Chondrocyte (in vitro differentiated cells): ENCODE data around the gene PRAF2. TPM values are rescaled to one million over a fixed set of nuclear protein-coding genes. Genes with fewer than 3 reads are reported as not detected.

ENCODE experiments used
- DNase-seq: peaks from one replicate; pipeline ENCODE4 v3.0.0; 2021; ENCODE audit warnings: mixed read lengths, low spot score
- H3K27ac Mint-ChIP-seq: one replicate; pipeline ENCODE4 v1.8.0; 2021; ENCODE audit warnings: mild to moderate bottlenecking, moderate library complexity, mixed read lengths; ENCODE audit not compliant: unreplicated experiment
- H3K27me3 Mint-ChIP-seq: 2 replicates; pipeline ENCODE4 v1.8.0; 2021; ENCODE audit warnings: low read depth, mixed read lengths
- H3K36me3 Mint-ChIP-seq: 2 replicates; pipeline ENCODE4 v1.8.0; 2021; ENCODE audit warnings: low read depth, mixed read lengths
- H3K4me1 Mint-ChIP-seq: 2 replicates; pipeline ENCODE4 v1.8.0; 2021; ENCODE audit warnings: low read depth, mild to moderate bottlenecking, mixed read lengths
- H3K4me3 Mint-ChIP-seq: one replicate; pipeline ENCODE4 v1.8.0; 2021; ENCODE audit warnings: mild to moderate bottlenecking, moderate library complexity, mixed read lengths; ENCODE audit not compliant: unreplicated experiment
- H3K9me3 Mint-ChIP-seq: 2 replicates; pipeline ENCODE4 v1.8.0; 2021; ENCODE audit warnings: low read depth, mixed read lengths
- CTCF ChIP-seq: fragments of 200-600 bp; sonication (generic); IDR thresholded peaks from 2 replicates; pipeline ENCODE4 v1.5.0; 2021; ENCODE audit warnings: antibody characterized with exemption, mild to moderate bottlenecking, moderate library complexity
- total RNA-seq: library from RNA; stranded (reverse); gene quantifications from 3 replicates; pipeline ENCODE4 v1.2.1, GENCODE V29; 2021

Gene PRAF2
- total RNA-seq, 1 donor from 2014 or later, result 51.9 TPM

DNA sequence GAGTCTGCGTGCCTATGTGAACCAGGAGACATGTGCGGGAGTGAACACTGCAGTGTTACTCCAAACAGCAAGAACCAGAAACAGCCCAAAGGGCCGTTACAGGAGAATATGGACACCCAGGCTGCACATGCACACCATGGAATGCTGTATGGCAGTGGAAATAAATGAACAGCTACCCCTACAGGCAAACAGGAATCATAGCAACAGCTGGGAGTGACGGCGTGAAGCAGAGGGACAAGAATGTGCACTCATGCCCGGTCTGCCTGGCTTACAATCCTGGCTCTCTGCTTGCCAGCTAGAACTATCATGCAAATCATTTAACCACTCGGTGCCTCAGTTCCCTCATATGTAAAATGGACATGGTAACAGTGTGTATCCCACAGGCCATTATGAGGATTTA is 33.1 kb upstream of the PRAF2 start:
- H3K27ac Mint-ChIP-seq, result no peak overlapping the region
- H3K4me1 Mint-ChIP-seq, result no peaks in the 10 kb centered on the region
- DNase-seq, result no peak
- H3K36me3 Mint-ChIP-seq, result no peaks in the 10 kb centered on the region
- H3K4me3 Mint-ChIP-seq, result no peak overlapping the region
- peaks cover 6% of the 10 kb centered on the region for H3K9me3 Mint-ChIP-seq
- no peaks in the 10 kb centered on the region for H3K27me3 Mint-ChIP-seq
- TF ChIP-seq CTCF, result peak; percentile 68

- Mint-ChIP-seq H3K4me3 (no peak overlapping the region), H3K4me1 (peaks cover 4% of the 10 kb centered on the region), H3K27ac (peak overlapping the region; percentile 36), H3K36me3 (no peaks in the 10 kb centered on the region), H3K27me3 (no peaks in the 10 kb centered on the region), H3K9me3 (peaks cover 6% of the 10 kb centered on the region)
- DNase-seq, result no peak
- TF ChIP-seq CTCF, result no peak
Measured at GRCh38 chrX:49106296-49106695, 32.5 kb upstream of the PRAF2 start.

DNA sequence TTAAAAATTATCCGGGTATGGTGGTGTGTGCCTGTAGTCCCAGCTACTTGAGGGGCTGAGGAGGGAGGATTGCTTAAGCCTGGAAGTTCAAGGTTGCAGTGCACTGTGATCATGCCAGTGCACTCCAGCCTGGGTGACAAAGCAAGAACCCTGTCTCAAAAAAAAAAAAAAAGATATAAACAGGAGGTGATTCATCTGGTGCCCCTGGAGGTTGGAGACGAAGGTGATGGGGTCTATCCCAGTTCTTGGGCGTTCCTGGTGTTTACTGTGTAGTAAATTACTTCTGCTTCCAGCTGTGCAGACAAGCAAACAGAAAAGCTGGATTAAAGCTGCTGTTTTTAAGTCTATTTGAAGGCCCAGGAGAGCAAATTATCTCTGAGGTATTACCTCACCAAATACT is 29.8 kb upstream of the PRAF2 start:
- Mint-ChIP-seq H3K27ac (no peak overlapping the region), H3K9me3 (no peaks in the 10 kb centered on the region), H3K4me3 (no peak overlapping the region), H3K4me1 (peaks cover 12% of the 10 kb centered on the region), H3K27me3 (no peaks in the 10 kb centered on the region), H3K36me3 (no peaks in the 10 kb centered on the region)
- DNase-seq, result no peak
- TF ChIP-seq CTCF, result no peak

DNA sequence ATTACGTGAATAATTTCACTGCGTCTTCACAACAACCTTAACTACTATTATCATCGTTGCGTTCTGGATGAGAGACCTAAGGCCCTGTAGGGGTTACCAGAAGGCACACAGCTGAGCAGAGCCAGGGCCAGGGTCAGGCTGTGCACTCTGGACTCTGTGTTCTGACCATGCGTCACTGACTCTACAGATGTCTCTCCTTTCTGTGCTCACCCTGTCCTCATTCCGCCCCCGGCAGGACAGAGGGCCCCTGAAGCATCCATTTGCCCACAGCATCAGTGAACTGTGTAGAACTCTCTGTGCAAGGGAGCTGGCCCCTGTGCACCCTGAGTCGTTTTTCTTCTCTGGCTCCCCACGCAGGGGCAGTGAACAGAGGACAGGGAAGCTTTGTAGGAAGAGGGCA is 28.4 kb upstream of the PRAF2 start:
- H3K27me3 Mint-ChIP-seq, result no peaks in the 10 kb centered on the region
- no peak overlapping the region for H3K27ac Mint-ChIP-seq
- H3K9me3 Mint-ChIP-seq, result no peaks in the 10 kb centered on the region
- no peaks in the 10 kb centered on the region for H3K36me3 Mint-ChIP-seq
- DNase-seq, result no peak
- peaks cover 12% of the 10 kb centered on the region for H3K4me1 Mint-ChIP-seq
- peak overlapping the region; percentile 79 for H3K4me3 Mint-ChIP-seq
- TF ChIP-seq CTCF, result no peak

DNA sequence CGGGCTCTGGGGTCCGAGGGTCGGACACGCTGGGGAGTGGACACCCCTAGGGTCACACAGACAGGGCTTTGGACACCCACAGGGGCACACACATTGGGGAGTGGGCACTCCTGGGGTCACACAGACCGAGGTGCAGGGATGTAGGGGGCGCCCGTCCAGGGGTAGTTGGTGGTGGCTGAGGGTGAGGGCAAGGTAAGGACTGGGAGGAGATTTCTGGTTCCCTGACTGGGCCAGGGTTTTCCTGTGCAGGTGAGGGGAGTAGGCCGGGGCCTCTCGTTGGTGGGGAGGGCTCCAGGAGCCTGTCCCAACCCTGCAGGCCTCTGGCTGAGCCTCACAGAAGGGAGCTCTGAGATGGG is 27.8 kb upstream of the PRAF2 start:
- Mint-ChIP-seq H3K4me1 (peaks cover 12% of the 10 kb centered on the region), H3K27ac (no peak overlapping the region), H3K9me3 (no peaks in the 10 kb centered on the region), H3K4me3 (peak overlapping the region; percentile 79), H3K36me3 (no peaks in the 10 kb centered on the region), H3K27me3 (no peaks in the 10 kb centered on the region)
- no peak for DNase-seq
- TF ChIP-seq CTCF, result peak; percentile 19
